ENCODE results near the gene ENGASE.

DNA sequence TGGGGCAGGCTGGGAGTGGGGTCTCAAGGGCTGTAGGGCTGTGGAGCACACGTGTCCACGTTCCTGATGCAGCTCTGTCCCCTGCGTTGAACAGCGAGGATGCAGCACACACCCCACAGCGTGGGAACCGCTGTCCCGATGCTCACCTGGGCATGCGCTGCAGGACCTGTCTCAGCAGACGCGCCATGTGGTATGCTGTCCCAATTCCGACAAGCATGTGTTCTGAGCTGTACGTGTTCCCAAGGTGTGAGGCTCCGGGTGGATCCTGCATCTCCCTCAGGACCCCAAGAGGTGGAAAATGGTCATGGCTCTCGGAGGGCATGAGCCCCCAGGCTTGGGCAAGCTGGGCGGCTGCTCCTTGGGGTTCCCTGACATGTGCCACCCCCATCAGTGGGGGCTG is 34.2 kb downstream of the ENGASE start:
- TF ChIP-seq, protein P1, sequence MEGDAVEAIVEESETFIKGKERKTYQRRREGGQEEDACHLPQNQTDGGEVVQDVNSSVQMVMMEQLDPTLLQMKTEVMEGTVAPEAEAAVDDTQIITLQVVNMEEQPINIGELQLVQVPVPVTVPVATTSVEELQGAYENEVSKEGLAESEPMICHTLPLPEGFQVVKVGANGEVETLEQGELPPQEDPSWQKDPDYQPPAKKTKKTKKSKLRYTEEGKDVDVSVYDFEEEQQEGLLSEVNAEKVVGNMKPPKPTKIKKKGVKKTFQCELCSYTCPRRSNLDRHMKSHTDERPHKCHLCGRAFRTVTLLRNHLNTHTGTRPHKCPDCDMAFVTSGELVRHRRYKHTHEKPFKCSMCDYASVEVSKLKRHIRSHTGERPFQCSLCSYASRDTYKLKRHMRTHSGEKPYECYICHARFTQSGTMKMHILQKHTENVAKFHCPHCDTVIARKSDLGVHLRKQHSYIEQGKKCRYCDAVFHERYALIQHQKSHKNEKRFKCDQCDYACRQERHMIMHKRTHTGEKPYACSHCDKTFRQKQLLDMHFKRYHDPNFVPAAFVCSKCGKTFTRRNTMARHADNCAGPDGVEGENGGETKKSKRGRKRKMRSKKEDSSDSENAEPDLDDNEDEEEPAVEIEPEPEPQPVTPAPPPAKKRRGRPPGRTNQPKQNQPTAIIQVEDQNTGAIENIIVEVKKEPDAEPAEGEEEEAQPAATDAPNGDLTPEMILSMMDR (IDR thresholded peaks at IDR 0.05), result no peak
- TF ChIP-seq EZH2 (IDR thresholded peaks at IDR 0.05; ENCODE audit: borderline replicate concordance, insufficient read depth, low read depth, low read length, poor library complexity, severe bottlenecking), result no peak
